AG09309 (cell line): ENCODE results near the gene FAT4.

Experiments
- DNase-seq: peaks from one replicate; pipeline ENCODE4 v3.0.0-alpha.2; 2010; ENCODE audit warnings: low read depth
- H3K4me3 ChIP-seq: 2 replicates; pipeline ENCODE4 v1.5.1; 2011; ENCODE audit warnings: mild to moderate bottlenecking, low read depth, low read length, moderate library complexity; ENCODE audit not compliant: control insufficient read depth
- CTCF ChIP-seq: IDR thresholded peaks from 2 replicates; pipeline ENCODE4 v1.5.1; 2011; ENCODE audit warnings: mild to moderate bottlenecking, low read depth, low read length, inconsistent platforms; ENCODE audit not compliant: insufficient read depth, control insufficient read depth; ENCODE audit errors: missing control alignments

FAT4 gene

GRCh38 chr4:125353131-125353530 lies 38.4 kb downstream of the FAT4 start:
- H3K4me3 ChIP-seq: no peak overlapping the region
- DNase-seq: no peak
- no peak for TF ChIP-seq CTCF

GRCh38 chr4:125355791-125356190 lies 41.0 kb downstream of the FAT4 start:
- no peak overlapping the region for H3K4me3 ChIP-seq
- no peak for TF ChIP-seq CTCF
- no peak for DNase-seq

- H3K4me3 ChIP-seq: no peak overlapping the region
- no peak for DNase-seq
- TF ChIP-seq CTCF: no peak
These were observed 42.9 kb downstream of the FAT4 start for GRCh38 chr4:125357675-125358074.

GRCh38 chr4:125358453-125358852 lies 43.7 kb downstream of the FAT4 start:
- no peak for DNase-seq
- no peak overlapping the region for H3K4me3 ChIP-seq
- no peak for TF ChIP-seq CTCF

- no peak for DNase-seq
These were observed 44.6 kb downstream of the FAT4 start for GRCh38 chr4:125359363-125359762.

GRCh38 chr4:125359960-125360634 lies 45.3 kb downstream of the FAT4 start:
- no peak for TF ChIP-seq CTCF
- no peak overlapping the region for H3K4me3 ChIP-seq
- DNase-seq: no peak

More at GRCh38 chr4:125359363-125359762, 44.6 kb downstream of the FAT4 start:
- TF ChIP-seq CTCF: no peak
- H3K4me3 ChIP-seq: no peak overlapping the region
